Mucosa of descending colon (tissue), 3 donors: ENCODE data around the gene PLD1. TPM values are rescaled to one million over a fixed set of nuclear protein-coding genes. Genes with fewer than 3 reads are reported as not detected.
"Not testable (repeated sequence)": the region's sequence is repeated elsewhere in the genome, so short reads cannot be mapped to it uniquely, and the experiment has no call there.

Experiments
- ATAC-seq: fragments of 200-7000 bp; cut with Tn5 transposase; one replicate; pipeline ENCODE4 v1.9.1; 2020; ENCODE audit warnings: mild to moderate bottlenecking, moderate library complexity
- DNase-seq, 3 donors: peaks; one replicate each; pipeline ENCODE4 v3.0.0-alpha.2; 2020
- H3K36me3 ChIP-seq: fragments of 200-600 bp; one replicate; pipeline ENCODE4 v1.8.0; 2021; ENCODE audit warnings: low read depth, mild to moderate bottlenecking
- H3K4me1 ChIP-seq: fragments of 200-600 bp; one replicate; pipeline ENCODE4 v1.8.0; 2021; ENCODE audit warnings: low read depth, mild to moderate bottlenecking
- H3K4me3 ChIP-seq: fragments of 200-600 bp; one replicate; pipeline ENCODE4 v1.8.0; 2021; ENCODE audit warnings: mild to moderate bottlenecking
- H3K9me3 ChIP-seq: fragments of 200-600 bp; one replicate; pipeline ENCODE4 v1.8.0; 2021; ENCODE audit warnings: mild to moderate bottlenecking
- CTCF ChIP-seq: fragments of 200-600 bp; IDR thresholded peaks from one replicate; pipeline ENCODE4 v1.8.0; 2022; ENCODE audit warnings: antibody characterized with exemption, mild to moderate bottlenecking
- intact Hi-C, 2 donors: fragments of 100-400 bp; cut with DNase I in 1 of 2; cut with micrococcal nuclease in 1 of 2; formaldehyde crosslinking; loops; one replicate each; pipeline versions ENCODE4 v1.11.0 to v1.11.1; 2022; cut with DNase I, micrococcal nuclease
- total RNA-seq, 3 donors: library from RNA; stranded (reverse); fragmentation: NEBNext Ultra II Directional in 2 of 3; extraction: Animal tissue kit (Norgen Biotek cat#: 25700) in 2 of 3; gene quantifications; one replicate each; pipeline versions ENCODE4 v1.2.1 to v1.2.4, GENCODE V29; 2021 to 2023
- donor health status: DM: no; HTN: no; CAD: no; lungs with moderate emphysema.
- donor health status: DM: no; HTN: no; CAD: no.
- donor health status: DM: no; HTN: yes; CAD: no.

The PLD1 gene
- total RNA-seq, 3 donors from 2014 or later, result 46.6 to 105 (median 65.1) TPM

- H3K4me1 ChIP-seq, result peaks cover 11% of the 10 kb centered on the region
- no peaks in the 10 kb centered on the region for H3K36me3 ChIP-seq
- no peaks in the 10 kb centered on the region for H3K9me3 ChIP-seq
- intact Hi-C loops, result no loop called here
- no peak for DNase-seq
- no peak for ATAC-seq
- H3K4me3 ChIP-seq, result no peak overlapping the region
- TF ChIP-seq CTCF, result no peak
These were observed 62.0 kb downstream of the PLD1 start for GRCh38 chr3:171748064-171748924.

DNA sequence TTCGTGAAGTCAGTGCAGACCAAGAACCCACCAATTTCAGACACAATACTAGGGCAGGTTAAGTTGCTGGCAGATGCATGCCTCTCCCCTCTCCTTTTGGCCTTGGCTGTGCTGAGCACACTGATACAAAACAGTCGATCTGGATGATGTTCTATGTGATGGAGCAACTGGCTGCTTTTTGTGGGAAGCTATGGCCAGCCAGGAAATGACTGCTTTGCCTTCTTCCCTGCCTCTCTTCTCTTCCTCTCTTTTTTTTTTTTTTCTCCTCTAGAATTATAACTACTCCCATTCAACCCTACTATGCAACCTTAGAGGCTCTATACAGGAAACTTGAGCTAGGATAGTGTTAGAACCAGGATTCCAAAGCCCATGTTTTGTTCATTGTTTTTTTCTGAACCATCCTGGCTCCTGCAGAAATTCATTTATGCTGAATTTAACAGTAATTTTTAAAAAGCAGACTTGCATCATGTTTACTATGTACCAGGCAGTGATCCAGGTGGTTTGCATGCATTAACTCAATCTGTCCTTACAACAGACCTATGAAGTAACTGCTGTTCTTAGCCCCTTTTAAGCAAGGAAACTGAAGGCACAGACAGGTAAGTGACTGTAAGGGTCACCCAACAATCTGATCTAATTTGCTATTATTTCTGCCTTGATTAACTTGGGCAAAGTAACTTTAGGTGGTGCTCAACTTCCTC is 62.9 kb downstream of the PLD1 start:
- peaks cover 2% of the 10 kb centered on the region for H3K4me1 ChIP-seq
- no peaks in the 10 kb centered on the region for H3K9me3 ChIP-seq
- TF ChIP-seq CTCF, result no peak
- ATAC-seq, result no peak
- no peak overlapping the region for H3K4me3 ChIP-seq
- H3K36me3 ChIP-seq, result no peaks in the 10 kb centered on the region
- intact Hi-C loops, result no loop called here
- DNase-seq, result no peak

GRCh38 chr3:171746320-171747222 is 63.7 kb downstream of the PLD1 start:
- H3K36me3 ChIP-seq, H3K4me3 ChIP-seq, intact Hi-C loops, ATAC-seq, DNase-seq, H3K4me1 ChIP-seq, H3K9me3 ChIP-seq: not testable (repeated sequence)

DNA sequence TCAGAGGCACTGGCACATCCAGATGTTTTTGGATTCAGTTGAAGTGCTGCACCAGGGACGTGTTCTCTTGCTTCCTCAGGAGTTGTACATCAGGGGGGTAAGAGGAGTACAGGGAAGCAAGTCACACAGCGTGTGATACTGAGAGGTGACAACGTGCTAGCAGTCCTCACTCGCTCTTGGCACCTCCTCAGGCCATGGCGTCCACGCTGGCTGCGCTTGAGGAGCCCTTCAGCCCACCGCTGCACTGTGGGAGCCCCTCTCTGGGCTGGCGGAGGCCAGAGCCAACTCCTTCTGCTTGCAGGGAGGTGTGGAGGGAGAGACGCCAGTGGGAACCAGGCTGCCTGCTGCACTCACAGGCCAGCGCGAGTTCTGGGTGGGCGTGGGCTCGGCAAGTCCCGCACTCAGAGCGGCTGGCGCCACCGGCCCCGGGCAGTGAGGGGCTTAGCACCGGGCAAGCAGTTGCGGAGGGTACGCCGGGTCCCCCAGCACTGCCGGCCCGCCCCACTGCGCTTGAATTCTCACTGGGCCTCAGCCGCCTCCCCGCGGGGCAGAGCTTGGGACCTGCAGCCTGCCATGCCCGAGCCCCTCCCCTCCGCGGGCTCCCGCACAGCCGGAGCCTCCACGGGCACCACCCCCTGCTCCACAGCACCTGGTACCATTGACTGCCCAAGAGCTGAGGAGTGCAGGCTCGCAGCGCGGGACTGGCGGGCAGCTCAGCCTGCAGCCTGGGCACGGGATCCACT is 64.5 kb downstream of the PLD1 start:
- no peaks in the 10 kb centered on the region for H3K9me3 ChIP-seq
- TF ChIP-seq CTCF, result no peak
- peaks cover 9% of the 10 kb centered on the region for H3K4me1 ChIP-seq
- no peak overlapping the region for H3K4me3 ChIP-seq
- ATAC-seq, result no peak
- intact Hi-C loops, result no loop called here
- no peaks in the 10 kb centered on the region for H3K36me3 ChIP-seq
- DNase-seq, result no peak

- Histone ChIP-seq H3K4me3 (no peak overlapping the region), H3K36me3 (no peaks in the 10 kb centered on the region), H3K9me3 (no peaks in the 10 kb centered on the region), H3K4me1 (peaks cover 11% of the 10 kb centered on the region)
- TF ChIP-seq CTCF, result no peak
- intact Hi-C loops, result no loop called here
- DNase-seq (no peak), ATAC-seq (no peak)
These were observed 66.0 kb downstream of the PLD1 start for GRCh38 chr3:171744158-171744741.
